Skeletal muscle satellite cell (primary cell): ENCODE results near the gene ARHGDIA.
"Not testable (repeated sequence)": the region's sequence is repeated elsewhere in the genome, so short reads cannot be mapped to it uniquely, and the experiment has no call there.

Experiments
- H3K27me3 ChIP-seq: 2 replicates; pipeline ENCODE4 v1.7.0; 2013; ENCODE audit warnings: low read length; ENCODE audit not compliant: control insufficient read depth, insufficient read depth
- H3K36me3 ChIP-seq: 2 replicates; pipeline ENCODE4 v1.7.0; 2013; ENCODE audit warnings: mild to moderate bottlenecking, control low read depth, low read length; ENCODE audit not compliant: insufficient read depth
- H3K4me1 ChIP-seq: 2 replicates; pipeline ENCODE4 v1.7.0; 2013; ENCODE audit warnings: low read length; ENCODE audit not compliant: control insufficient read depth, insufficient read depth
- H3K4me2 ChIP-seq: 2 replicates; pipeline ENCODE4 v1.7.0; 2013; ENCODE audit warnings: mild to moderate bottlenecking, low read length
- H3K4me3 ChIP-seq: 2 replicates; pipeline ENCODE4 v1.7.0; 2013; ENCODE audit warnings: low read length
- H3K9ac ChIP-seq: 2 replicates; pipeline ENCODE4 v1.7.0; 2013; ENCODE audit warnings: mild to moderate bottlenecking, low read depth, low read length, moderate library complexity
- H3K9me3 ChIP-seq: replicated peaks from 2 replicates; pipeline ENCODE4 v1.7.0; 2013; ENCODE audit warnings: mild to moderate bottlenecking, control low read depth, low read length

Gene ARHGDIA

GRCh38 chr17:81841866-81842265 is 29.3 kb downstream of the ARHGDIA start:
- peaks cover 15% of the 10 kb centered on the region for H3K4me1 ChIP-seq

DNA sequence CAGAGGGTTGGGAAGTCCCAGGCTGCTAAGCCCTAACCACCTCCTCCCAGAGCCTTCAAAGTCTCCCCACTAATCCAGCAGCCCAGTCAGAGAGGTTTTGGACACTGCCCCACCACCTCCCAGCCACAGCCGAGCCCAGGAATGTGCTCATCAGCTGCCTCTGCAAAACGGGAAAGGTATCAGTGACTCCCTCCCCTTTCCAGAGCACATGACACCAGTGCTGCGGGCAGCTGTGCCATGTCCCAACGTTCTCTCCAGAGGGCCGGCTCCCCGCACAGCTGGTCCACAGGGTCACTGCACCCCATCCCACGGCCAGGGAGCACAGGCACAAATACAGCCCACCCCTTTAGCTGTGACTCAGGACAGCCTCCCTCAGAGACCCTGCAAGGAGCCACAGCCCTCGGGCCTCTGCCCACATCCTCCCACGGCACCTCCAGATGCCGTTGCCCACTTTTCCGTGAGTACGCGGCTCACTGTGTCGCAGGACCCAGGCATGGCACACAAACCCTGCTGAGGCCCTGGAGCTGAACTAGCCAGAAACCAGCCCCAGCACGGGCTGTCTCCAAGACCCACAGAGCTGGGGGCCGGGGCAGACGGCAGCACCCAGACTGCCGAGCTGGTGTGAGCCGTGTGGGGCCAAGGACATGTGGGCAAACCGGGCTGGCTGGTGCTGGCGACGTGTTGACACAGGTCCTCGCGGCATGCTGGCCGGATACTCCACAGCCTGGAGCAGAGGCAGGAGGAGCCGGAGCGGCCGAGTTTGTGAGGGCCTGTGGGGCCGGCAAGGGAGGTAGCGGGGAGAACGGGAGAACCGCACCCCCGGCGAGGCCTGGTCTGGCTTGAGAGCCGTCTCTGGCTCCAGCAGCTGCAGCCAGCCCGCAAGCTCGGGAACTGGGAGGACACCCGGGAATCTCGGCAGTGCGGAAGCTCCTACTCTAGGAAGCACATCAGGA is 30.0 kb downstream of the ARHGDIA start:
- H3K9me3 ChIP-seq: no peaks in the 10 kb centered on the region
- H3K9ac ChIP-seq: no peak overlapping the region
- no peak overlapping the region for H3K4me3 ChIP-seq
- no peak overlapping the region for H3K4me2 ChIP-seq
- H3K36me3 ChIP-seq: peaks cover 42% of the 10 kb centered on the region
- peaks cover 15% of the 10 kb centered on the region for H3K4me1 ChIP-seq
- no peaks in the 10 kb centered on the region for H3K27me3 ChIP-seq

More at GRCh38 chr17:81841866-81842265, 29.3 kb downstream of the ARHGDIA start:
- Histone ChIP-seq H3K4me2 (no peak overlapping the region), H3K27me3 (no peaks in the 10 kb centered on the region), H3K9ac (no peak overlapping the region), H3K9me3 (no peaks in the 10 kb centered on the region), H3K4me3 (no peak overlapping the region), H3K36me3 (peaks cover 49% of the 10 kb centered on the region)

- not testable (repeated sequence) for H3K9ac ChIP-seq
- peaks cover 15% of the 10 kb centered on the region for H3K4me1 ChIP-seq
Observed at GRCh38 chr17:81840059-81840458, 31.1 kb downstream of the ARHGDIA start.

DNA sequence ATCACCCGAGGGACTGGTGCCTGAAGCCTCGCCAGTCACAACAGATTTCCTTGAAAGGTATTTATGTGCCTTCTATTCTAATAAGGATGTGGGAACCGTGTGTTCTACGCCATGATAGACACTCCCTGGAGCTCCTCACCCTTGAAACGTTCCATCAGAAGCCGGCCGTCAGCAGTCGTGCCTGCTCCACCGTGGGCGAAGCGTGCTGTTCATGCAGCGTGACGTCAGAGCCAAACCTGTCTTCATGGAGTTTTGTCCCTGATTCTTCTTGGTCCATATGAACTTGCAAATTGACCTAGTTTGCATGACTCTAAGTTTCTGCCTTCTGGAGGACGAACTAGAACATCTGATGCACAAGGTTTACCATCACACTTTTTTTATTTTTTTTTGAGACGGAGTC is 31.8 kb downstream of the ARHGDIA start:
- Histone ChIP-seq H3K9ac (no peak overlapping the region), H3K4me2 (no peak overlapping the region), H3K36me3 (peaks cover 24% of the 10 kb centered on the region), H3K4me3 (no peak overlapping the region), H3K4me1 (peaks cover 15% of the 10 kb centered on the region), H3K9me3 (no peaks in the 10 kb centered on the region), H3K27me3 (no peaks in the 10 kb centered on the region)

More at GRCh38 chr17:81840059-81840458, 31.1 kb downstream of the ARHGDIA start:
- not testable (repeated sequence) for H3K9me3 ChIP-seq, H3K4me2 ChIP-seq, H3K4me3 ChIP-seq, H3K27me3 ChIP-seq
- H3K36me3 ChIP-seq: peaks cover 31% of the 10 kb centered on the region

DNA sequence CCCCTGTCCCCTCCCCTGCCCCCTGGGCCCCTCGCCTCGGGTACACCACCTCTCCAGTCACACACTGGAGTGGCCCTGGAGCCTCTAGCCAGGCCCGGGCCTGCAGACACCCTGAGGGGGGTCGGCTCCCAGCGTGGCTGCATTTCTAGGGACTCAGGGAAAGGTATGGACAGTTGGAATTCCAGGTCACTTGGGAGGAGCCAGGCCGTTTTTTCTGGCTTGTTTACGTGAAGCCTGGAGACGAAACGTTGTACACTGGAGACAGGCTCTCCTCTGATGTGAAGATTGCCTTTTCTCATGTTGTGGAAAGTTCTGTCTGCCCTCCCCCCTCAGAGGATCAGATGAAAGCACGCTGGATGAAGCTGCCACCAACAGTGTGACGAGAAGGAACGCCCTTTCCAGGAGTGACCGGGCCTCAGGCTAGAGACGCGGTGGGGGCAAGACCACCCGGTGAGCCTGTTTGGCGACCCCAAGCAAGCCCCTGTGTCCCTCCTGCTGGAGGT is 32.3 kb downstream of the ARHGDIA start:
- H3K27me3 ChIP-seq: no peaks in the 10 kb centered on the region
- H3K4me3 ChIP-seq: no peak overlapping the region
- no peak overlapping the region for H3K9ac ChIP-seq
- H3K4me1 ChIP-seq: peaks cover 19% of the 10 kb centered on the region
- H3K36me3 ChIP-seq: peaks cover 19% of the 10 kb centered on the region
- H3K9me3 ChIP-seq: no peaks in the 10 kb centered on the region
- no peak overlapping the region for H3K4me2 ChIP-seq

DNA sequence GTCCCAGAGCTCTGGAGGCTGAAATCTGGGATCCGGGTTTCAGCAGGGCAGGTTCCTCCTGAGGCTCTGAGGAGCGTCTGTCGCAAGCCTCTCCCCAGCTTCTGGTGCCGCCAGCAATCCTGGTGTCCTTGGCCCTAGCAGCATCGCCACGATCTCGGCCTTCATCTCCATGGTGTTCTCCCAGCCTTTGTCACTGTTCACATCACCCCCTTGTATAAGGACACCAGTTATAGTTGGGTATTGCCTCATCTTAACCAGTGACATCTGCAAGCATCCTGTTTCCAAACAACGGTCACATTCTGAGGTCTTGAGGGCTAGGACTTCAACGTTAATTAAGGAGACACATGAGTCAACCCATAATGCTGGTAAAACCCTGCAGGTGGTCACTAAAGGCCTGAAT is 33.5 kb downstream of the ARHGDIA start:
- H3K4me3 ChIP-seq: no peak overlapping the region
- H3K4me1 ChIP-seq: peaks cover 16% of the 10 kb centered on the region
- H3K27me3 ChIP-seq: no peaks in the 10 kb centered on the region
- no peak overlapping the region for H3K9ac ChIP-seq
- no peaks in the 10 kb centered on the region for H3K9me3 ChIP-seq
- H3K4me2 ChIP-seq: no peak overlapping the region
- H3K36me3 ChIP-seq: peaks cover 8% of the 10 kb centered on the region

- peak within 1 kb of the TSS; percentile 88 for H3K4me2 ChIP-seq
Observed at GRCh38 chr17:81834831-81835267, 36.3 kb downstream of the ARHGDIA start, which contains the start of gene PPP1R27. TSS of gene PPP1R27 (minus strand) at chr17:81835050. CDS start at chr17:81834953, 97 bp downstream.

GRCh38 chr17:81833921-81834830 is 37.0 kb downstream of the ARHGDIA start:
- Histone ChIP-seq H3K4me3 (peak overlapping the region; percentile 80), H3K36me3 (peaks cover 5% of the 10 kb centered on the region), H3K9me3 (no peaks in the 10 kb centered on the region), H3K4me1 (peaks cover 22% of the 10 kb centered on the region), H3K4me2 (peak overlapping the region; percentile 88), H3K27me3 (no peaks in the 10 kb centered on the region), H3K9ac (peak overlapping the region; percentile 99)

More at GRCh38 chr17:81834831-81835267, 36.3 kb downstream of the ARHGDIA start, which contains the start of gene PPP1R27:
- H3K4me1 ChIP-seq: peaks cover 22% of the 10 kb centered on the region
- no peaks in the 10 kb centered on the region for H3K9me3 ChIP-seq
- H3K27me3 ChIP-seq: no peaks in the 10 kb centered on the region
- peak within 1 kb of the TSS; percentile 99 for H3K9ac ChIP-seq
- peak within 1 kb of the TSS; percentile 80 for H3K4me3 ChIP-seq
- peaks cover 3% of the 10 kb centered on the region for H3K36me3 ChIP-seq

DNA sequence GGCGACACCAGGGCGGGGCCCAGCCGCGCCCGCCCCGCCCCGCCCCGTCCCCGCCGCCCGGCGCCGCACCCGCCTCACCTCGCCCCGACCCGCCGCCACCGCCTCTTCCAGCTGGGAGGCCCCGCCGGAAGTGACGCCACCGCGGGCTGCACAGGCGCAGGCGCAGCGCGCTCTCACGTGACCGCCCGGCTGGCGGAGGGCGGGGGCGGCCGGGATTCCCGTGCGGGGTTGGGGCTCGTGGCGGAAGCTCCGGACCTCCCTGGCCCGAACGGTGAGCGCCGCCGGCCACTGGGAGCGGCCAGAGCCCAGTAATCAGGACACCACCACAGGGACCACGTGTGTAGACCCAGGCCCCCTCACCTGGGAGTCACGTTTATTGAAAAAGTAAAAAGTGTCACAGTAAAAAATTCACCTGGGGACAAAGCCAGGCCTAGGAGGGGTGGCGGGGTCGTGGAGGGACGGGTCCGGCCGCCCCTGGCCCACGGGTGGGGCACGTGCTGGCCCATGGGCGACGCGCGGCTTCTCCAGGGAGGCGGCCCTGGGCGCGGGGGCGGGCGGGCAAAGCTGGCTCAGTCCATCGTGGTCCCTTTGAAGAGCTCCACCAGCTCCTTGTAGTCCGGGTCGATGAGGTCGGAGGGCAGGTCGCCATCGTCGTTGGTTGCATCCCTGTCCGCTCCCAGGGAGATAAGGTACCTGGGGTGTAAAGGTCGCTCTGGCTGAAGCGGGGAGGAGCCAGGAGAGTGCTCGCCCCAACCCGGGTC is 37.8 kb downstream of the ARHGDIA start, which contains the start of gene MCRIP1:
Gene MCRIP1 (minus strand): TSS at position 132 of the 761 bp plus-strand sequence. CDS start 8,785 bp downstream, outside the sequence.
- Histone ChIP-seq H3K9ac (peak within 1 kb of the TSS; percentile 99), H3K4me3 (peak within 1 kb of the TSS; percentile 80), H3K4me2 (peak within 1 kb of the TSS; percentile 93), H3K36me3 (peaks cover 5% of the 10 kb centered on the region), H3K4me1 (peaks cover 22% of the 10 kb centered on the region), H3K9me3 (no peaks in the 10 kb centered on the region), H3K27me3 (no peaks in the 10 kb centered on the region)

GRCh38 chr17:81832608-81833159 is 38.5 kb downstream of the ARHGDIA start:
- Histone ChIP-seq H3K4me1 (peaks cover 22% of the 10 kb centered on the region), H3K27me3 (no peaks in the 10 kb centered on the region), H3K36me3 (peaks cover 5% of the 10 kb centered on the region), H3K4me3 (peak overlapping the region; percentile 80), H3K9me3 (no peaks in the 10 kb centered on the region), H3K9ac (peak overlapping the region; percentile 97), H3K4me2 (peak overlapping the region; percentile 93)
